HUDEP-2 (cell line): ENCODE results near the gene CPZ.
A peak's percentile ranks its signal among the peaks of the same experiment; 100 is the strongest.
"Not testable (repeated sequence)": the region's sequence is repeated elsewhere in the genome, so short reads cannot be mapped to it uniquely, and the experiment has no call there.

Experiments
- DNase-seq, 76 experiments: peaks; one replicate each; lab custom pipeline; 2025; ENCODE audit not compliant: unreplicated experiment in 76 of 76; lab: John Stamatoyannopoulos, UW

Gene CPZ

DNA sequence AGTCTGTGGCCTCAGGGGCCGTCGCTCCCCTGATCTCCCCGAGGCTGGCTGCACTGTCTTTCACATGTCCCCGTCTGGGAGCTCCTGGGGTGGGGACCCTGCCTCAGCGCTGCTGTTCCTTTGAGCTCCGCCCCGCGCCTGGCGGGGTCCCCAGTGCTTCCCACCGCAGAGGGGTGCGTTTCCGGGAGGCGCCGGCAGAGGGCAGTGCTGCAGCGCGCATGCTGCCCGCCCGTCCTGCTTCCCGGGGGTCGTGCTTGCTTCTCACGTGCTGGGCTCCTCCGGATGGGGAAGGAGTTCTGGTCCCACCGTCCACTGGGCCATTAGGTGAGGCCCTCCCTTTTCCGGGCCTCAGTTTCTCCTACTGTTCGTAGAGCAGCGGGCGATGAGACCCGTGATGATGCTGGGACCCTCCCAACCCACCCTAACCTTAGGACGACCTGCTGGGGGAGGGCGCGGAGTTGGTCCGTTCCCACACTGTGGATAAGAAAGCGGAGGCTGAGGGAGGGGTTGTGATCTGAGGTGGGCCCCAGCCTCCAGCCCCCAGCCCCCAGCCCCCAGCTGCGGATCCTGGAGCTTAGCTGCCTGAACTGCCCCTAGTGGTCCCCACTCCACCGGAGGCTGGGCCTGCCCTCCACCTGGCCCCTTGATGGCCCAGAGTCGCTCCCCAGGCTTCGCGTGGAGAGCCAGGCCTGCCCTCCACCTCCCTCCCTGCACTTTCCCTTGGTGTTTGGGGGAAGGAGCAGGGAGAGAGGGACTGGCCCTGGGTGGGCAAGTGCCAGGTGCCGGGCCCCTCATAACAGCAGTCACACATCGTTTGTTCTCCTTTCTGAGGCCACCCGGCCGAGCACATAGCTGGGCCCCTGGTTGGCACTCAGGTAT lies 15.3 kb downstream of the CPZ start:
- peak in 10 of 76 experiments; percentile 1 to 14 (median 8) for DNase-seq

DNA sequence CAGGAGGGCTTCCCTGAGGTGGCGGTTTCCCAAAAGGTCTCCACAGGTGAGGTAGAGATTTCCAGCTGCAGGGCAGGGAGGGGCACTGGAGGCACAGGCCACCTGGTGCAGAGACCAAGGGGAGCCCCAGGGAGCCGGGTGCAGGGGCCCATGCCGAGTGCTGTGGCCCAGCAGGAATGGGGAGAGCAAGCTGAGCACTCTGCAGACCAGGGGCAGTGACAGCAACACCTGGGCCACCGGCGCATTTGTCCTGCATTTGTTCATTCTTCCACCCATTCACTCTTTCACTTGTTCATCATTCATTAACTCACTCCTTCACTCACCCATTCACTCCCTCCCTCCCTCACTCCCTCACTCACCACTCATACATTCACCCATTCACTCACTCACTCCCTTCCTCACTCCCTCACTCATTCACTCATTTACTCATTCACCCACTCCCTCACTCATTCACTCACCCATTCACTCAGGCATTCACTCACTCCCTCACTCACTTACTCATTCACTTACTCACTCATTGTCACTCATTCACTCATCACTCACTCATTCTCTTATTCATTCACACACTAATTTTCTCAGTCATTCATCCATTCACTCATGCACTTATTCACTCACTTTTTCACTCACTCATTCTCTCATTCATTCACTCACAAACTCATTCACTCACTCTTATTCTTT lies 16.3 kb downstream of the CPZ start:
- DNase-seq, result no peak

DNA sequence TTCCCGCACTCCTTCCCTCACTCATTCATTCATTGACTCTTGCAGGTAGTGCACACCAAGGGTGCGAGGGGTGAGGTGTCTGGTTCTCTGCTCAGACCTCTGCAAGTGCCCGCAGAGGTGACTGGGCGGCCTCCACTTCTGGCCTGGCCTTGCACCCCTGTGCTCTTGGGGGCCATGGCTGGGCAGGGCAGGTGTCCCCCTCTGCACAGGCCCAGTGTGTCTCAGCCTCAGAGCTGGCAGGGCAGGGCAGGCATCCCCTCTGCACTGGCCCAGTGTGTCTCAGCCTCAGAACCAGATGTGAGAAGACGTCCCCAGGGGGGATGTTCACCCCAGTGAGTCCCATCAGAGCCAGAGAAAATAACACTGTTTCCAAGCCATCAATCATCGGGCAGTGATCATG lies 16.8 kb downstream of the CPZ start:
- DNase-seq, result no peak

DNA sequence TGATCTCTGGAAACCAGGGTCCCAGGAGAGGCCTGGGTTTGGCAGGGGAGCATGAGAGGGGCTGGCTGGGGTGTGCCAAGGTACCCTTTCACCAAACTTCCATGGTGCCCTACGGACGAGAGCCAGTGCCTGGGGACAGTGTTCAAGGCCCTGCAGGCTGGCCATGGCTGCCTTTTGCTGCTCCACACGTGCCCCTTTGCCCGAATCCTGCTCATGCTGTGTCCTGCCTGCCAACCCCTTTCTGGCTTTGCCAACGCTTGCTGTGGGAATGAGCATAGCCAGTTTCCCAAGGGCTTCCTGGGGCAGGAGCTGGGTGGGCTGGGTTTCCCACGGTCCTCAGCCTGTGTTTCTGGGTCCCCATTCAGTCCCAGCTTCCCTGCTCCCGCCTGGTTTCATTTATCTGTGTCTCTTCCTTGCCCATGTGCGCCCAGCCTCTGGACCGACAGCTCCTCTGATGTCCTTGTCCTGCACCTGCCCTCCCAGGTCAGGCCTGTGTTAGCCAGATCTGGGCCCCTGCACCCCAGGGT lies 17.3 kb downstream of the CPZ start:
- no peak for DNase-seq

DNA sequence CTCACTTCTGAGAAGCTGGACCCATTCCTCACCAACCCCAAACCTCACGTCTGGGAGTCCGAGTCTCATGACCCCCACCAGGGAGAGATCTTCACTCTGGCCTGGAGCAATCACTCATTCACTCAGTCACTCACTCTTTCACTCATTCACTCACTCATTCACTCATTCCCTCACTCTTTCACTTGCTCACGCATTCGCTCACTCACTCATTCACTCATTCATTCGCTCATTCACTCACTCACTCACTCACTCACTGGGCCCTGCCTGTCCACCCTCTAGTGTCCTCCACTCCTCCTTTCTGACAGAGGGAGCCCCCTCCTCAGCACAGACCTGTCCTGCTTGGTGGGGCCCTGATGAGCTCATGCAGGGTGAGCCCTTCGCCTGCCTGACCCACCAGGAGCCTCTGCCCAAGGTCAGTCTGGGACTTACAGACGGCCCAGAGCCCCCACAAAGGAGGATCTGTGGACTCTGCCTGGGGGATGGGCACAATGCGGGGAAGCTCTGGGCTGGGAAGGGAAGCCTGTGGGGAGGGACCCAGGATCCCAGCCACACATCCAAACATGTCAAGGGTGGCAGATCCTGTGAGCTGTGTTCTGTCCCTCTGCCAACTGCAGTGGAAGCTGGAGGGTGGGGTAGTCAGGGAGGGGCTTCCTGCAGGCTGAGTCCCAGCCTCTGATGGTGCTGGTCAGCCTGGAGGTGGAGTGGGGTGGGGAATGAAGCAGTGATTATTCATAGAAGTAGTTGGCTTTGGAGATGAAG lies 18.5 kb downstream of the CPZ start:
- DNase-seq, result no peak

DNA sequence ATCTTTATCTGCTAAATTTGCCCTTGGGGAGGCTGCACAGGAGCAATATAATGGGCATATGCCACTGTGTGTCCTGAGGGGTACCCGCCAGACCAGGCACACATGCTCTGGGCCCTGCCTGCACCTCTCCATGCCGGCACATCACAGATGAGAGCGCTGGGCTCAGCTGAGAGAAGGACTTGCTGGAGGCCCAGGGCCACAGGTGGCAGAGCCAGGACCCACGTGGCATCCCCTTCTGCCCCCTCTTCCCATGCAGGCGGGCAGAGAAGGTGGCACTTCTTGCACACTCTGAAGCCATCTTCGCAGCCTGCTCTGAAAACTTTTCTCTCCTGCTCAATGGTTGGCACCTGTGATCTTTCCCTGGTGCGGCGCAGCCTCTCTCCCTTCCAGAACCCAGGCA lies 20.1 kb downstream of the CPZ start:
- no peak for DNase-seq

DNA sequence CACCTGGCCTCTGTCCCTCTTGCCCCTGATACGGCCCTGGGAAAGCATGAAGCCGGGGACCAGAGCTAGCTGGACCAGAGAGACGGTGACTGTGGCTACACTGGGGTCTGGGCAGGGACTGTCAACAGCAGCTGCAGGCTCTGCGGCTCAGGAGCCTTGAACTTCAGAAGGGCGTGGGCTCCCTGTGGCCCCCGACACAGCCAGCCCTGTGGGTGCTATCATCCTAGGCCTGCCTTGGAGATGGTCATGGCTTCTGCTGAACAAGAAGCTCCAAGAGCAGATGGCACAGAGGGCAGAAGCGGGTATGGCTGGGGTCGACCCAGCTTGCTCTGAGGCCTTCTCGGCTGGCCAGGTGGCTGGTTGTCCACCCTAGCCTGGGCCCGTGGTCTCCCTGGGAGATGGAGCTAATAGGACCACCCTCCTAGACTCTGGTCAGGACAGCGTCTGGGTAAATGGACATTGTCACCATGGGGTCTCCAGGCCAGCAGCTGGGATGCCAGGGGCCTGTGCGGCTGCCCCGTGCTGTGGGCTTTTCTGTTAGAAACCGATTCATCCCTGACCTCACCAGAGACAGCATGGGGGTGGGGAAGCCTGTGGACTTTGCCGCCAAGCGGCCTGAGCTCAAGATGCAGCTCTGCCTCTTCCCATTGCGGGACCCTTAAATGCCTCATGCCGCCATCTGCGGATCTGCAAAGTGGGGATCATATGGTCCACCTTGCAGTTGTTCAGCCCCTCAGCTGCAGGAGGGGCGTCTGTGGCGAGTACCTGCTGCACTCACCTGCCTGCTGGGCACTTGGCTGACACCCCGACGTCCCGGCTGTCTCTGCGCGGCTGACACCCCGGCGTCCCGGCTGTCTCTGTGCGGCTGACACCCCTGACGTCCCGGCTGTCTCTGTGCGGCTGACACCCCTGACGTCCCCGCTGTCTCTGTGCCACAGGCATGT lies 21.1 kb downstream of the CPZ start:
- DNase-seq, result no peak

DNA sequence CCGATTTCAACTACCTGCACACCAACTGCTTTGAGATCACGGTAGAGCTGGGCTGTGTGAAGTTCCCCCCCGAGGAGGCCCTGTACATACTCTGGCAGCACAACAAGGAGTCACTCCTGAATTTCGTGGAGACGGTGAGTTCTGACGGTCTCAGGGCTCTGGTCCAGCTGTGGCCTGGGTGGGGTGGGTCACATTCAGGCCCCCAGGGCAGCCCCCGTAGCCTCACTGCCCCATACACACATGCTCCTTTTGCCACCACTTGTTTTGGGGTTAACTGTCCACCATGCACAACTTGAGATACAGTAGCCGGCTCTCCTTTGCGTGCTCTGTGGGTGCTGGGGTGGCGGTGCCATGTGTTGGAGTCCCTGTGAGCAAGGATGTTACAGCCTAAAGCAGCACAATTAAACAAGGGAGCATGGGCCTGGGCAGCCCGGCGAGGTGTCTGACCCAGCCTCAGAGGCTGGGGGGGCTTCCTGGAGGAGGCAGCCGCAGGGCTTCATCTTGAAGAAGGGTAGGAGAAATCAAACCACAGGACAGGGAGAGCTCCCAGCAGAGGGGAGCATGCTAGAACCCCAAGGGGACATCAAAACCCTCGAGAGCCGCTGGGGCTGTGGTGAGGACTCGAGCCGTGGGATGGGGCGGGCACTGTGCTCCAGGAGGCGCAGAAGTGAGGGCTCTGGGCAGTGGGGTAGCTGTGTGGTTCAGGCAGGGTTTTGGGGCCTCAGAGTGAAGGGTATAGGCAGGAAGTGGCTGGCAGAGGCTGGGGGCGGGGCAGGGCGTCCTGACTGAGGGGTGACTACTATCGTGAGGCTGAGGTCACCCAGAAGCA lies 22.0 kb downstream of the CPZ start:
- no peak for DNase-seq

DNA sequence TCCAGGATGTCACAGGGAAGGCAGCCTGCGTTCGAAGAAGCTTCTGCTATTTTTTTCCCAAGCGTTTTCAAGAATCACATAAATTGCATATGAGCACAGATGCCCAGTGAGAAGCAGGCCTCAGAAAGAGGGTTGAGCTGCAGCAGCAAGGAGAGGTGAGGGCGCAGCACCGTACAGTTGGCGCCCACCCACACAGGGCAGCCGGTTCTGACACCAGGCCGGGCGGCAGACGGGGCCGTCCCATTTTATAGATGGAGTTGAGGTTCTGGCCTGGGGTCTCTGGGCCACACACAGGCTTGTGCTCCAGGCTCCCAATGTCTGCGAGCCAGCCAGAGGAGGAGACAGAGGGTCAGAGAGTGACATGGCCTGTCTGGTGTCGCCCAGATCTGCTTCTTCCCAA lies 22.8 kb downstream of the CPZ start:
- no peak for DNase-seq

DNA sequence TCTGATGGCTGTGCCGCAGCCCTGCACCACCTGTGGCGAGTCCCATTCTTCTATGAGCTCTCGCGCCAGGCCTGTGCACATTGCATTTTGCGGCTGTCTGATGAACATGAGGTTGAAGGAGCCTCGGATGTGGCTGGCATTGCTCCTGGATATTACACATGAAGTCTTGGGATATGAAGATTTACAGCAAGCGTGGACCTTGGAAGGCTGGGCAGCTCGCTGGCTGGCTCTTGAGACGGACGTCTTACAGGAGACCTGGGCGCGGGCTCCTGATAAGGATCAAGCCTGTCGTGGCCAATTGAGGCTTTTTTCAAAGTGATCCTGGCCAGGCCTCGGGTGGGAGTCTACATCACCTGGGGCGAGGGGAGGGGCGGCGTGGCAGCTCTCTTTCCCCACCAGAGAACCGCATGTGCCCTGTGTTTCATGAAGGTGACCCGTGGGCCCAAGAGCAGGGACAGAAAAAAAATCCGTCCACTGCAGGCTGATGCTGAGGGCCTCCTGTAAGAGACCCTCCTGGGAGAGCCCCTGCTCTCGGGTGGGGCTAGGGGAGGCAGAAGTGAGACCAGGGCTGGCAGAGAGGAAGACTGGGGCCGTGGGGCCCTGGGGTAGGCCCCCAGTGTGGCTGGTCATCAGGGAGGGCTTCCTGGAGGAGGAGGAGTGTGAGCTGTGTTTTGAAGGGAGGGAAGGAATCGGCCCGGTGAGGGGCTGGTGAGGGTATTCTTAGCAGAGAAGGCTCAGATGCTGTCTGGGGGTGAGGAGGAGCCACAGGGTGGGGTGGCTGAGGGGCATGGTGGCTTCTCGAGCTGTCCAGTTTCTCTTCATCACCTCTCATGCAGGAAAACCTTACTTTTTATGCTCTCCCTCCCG lies 23.6 kb downstream of the CPZ start:
- DNase-seq, result no peak

DNA sequence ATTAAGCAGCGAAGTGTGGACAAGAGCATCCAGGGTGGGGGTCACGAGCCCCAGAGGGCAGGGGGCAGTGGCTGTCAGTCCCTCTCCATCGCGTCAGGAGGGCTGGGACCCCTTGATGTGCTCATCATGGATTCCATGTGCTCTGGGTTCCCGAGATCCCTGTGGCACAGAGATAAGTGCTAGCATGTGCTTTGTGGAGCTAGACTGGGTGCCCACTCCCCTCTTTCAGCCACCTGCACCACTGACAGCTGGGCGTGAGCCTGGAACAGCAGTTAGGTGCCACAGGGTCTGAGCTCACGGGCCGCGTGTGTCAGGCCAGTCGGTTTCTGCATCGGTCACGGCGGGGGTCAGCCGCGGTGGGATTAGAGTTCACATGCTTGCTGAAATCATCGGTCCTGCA lies 24.3 kb downstream of the CPZ start:
- no peak for DNase-seq

DNA sequence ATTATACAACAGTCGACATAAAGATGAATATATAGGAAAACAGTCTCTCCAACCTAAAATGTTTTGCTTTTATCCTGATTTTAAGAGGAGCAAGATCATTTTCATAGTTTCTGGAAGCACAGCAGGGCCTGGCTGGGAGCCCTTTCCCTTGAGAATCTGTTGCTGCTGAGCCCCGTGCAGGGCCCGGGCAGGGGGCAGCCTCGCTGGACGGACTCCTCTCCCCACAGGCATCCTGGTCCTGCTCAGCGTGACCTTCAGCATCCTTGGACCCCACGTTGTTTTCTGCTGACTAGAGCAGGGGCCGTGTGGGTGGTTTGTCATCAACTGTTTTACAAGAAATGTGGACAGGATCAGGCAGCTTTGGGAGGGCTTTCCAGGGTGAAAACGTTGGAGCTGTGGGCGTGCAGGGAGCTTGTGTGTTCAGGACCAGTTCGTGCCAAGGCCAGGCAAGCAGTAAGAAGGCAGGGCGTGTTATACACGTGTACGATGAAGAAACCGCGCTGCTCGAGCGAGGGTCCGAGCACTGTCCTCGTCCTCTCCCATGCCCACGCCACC lies 25.0 kb downstream of the CPZ start:
- DNase-seq, result no peak

DNA sequence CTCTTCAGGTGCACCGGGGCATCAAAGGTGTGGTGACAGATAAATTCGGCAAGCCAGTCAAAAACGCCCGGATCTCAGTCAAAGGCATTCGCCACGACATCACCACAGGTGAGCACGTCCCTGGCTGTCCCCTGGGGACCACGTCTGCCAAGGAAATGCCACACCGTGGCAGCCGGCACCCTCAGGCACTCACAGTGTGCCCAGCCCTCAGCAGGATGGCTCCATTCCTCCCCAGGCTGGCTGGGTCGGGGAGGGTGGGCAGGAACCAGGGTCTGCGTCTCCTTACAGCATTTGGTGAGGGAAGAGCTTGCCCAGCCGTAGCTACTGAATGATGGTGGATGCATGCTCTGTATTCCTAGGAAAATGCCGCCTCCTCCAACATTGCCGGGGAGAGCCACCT lies 25.9 kb downstream of the CPZ start:
- DNase-seq, result no peak

DNA sequence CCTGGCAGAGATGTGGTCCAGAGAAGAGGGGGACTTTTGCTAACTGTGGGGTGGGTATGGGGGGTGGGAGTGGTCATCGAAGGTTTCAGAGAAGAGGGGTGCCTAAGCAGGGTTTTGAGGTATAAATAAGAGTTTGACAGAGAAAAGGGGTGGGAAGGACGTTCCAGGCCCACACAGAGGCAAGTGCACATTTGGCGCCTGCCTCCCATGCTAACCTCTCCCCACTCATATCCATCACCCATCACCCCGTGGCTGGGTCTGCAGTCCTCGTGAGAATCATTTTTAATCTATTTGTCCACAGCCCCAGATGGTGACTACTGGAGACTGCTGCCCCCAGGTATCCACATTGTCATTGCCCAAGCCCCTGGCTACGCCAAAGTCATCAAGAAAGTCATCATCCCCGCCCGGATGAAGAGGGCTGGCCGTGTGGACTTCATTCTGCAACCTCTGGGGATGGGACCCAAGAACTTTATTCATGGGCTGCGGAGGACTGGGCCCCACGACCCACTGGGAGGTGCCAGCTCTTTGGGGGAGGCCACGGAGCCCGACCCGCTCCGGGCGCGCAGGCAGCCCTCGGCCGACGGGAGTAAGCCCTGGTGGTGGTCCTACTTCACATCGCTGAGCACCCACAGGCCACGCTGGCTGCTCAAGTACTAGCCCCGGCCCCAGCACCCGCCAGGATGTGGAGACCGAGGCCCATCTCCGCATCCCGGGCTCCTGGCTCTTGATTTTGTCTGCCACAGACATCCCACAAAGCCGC lies 26.6 kb downstream of the CPZ start:
- DNase-seq, result no peak

DNA sequence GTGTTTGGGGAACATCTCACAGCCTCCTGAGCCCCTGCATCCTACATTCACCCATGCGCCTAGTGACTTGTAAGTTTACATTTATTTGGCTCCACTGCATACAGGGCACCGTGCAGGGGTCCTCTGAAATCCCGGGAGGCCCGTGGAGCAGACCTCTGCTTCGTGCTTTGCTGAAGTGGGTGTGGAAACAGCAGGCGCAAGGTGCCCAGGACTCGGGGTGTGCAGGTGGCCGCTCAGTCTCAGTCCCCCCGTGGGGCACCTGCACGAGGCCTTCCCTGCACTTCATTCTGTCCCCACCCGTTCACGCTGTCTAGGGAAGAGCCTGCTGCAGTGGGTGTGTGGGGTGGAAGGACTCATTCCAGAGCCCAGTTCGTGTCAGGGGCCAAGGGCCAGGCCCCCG lies 28.6 kb downstream of the CPZ start:
- DNase-seq, result not testable (repeated sequence)

DNA sequence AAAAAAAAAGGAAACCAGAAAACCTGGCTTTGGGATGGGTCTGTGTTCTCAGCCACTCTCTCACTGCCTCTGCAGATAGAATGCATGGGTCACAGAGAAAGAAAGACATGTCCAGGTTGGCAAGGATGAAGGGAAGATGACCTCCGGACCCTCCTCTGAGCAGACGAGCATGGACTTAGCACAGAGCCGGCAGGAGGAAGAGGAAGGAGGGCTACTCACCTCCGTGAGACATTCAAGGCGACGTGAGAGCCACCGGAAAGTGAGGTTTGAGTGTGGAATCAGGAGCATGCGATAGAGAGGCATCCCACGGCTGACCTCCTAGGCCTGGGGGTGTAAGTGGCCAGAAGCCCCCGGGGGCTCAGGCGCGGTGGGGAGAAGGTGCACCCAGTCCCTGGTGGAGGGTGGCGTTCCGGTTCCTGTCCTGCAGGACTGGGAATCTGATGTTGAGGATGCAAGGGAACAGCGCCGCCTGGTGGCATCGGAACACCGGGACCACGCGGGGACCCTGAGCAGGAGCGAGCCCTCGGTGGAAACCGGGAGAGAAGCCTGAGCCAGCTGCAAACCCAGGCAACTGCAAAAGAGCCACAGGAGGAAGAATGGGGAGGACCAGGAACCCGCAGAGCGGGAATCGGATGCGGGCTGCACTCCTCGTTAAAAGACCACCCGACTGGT lies 32.2 kb downstream of the CPZ start:
- DNase-seq, result not testable (repeated sequence)
